Ectodermal cell (in vitro differentiated cells): ENCODE data around the gene LETM1.

Experiments
- H3K27ac ChIP-seq: 2 replicates; pipeline ENCODE4 v1.7.0; 2013; ENCODE audit warnings: mild to moderate bottlenecking, low read depth, low read length; ENCODE audit not compliant: insufficient read depth, poor library complexity, severe bottlenecking
- H3K27me3 ChIP-seq: 2 replicates; pipeline ENCODE4 v1.7.0; 2013; ENCODE audit warnings: mild to moderate bottlenecking, low read length; ENCODE audit not compliant: insufficient read depth, control insufficient read depth, poor library complexity, severe bottlenecking
- H3K36me3 ChIP-seq: one replicate; pipeline ENCODE4 v1.7.0; 2013; ENCODE audit warnings: low read length; ENCODE audit not compliant: control insufficient read depth, insufficient read depth
- H3K4me1 ChIP-seq: one replicate; pipeline ENCODE4 v1.7.0; 2013; ENCODE audit warnings: low read length; ENCODE audit not compliant: control insufficient read depth, insufficient read depth
- H3K4me3 ChIP-seq: 2 replicates; pipeline ENCODE4 v1.7.0; 2013; ENCODE audit warnings: low read depth, low read length, control low read depth; ENCODE audit not compliant: insufficient read depth
- H3K9me3 ChIP-seq: 2 replicates; pipeline ENCODE4 v1.7.0; 2013; ENCODE audit warnings: mild to moderate bottlenecking, low read length, moderate library complexity; ENCODE audit not compliant: control insufficient read depth
- WGBS, 2 experiments: methylation state at CpG; one replicate each; pipeline ENCODE4 v1.1.7; 2013; ENCODE audit warnings: missing lambda C conversion rate in 2 of 2; 5-methylcytosine and 5-hydroxymethylcytosine counted together

Gene LETM1

DNA sequence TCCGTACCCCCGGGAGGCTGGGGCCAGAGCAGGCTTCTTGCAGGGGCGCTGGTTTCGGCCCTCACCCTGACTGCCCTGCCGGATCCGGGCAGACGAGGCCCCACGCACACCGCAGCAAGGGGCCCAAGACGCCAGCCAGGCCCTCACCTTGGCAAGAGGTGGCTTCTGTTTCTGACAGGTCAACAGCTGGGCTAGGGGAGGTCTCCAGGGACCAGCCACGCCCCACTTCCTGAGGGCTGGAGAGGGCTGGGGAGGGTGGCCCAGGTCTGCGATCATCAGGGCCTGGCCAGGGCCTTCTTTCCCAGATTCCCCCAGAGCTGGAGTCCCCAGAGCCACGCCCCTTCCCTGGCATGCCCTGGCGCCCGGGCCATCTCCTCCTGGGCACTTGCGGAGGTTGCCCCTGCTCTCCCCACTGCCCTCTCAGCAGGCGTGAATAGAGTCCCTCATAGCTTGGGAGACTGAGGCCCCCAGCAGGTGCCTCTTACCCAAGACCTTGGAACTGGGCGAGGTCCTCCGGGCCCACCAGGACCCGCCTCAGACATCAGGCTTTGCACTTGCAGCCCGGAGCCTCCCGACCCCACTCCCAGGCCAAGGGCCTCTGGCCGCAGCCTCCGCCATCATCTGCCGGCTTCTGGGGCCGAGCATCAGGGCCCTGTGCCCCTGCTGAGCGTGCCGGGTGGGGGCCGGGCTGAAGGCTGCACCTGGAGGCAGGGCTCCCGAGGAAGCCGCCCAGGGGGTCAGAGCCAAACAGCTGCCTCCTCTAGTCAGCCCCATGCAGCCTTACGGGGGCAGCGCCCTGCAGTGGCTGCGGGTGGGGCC is 69.2 kb downstream of the LETM1 start:
- Histone ChIP-seq H3K9me3 (no peaks in the 10 kb centered on the region), H3K27me3 (peaks cover 4% of the 10 kb centered on the region), H3K27ac (no peak overlapping the region), H3K4me3 (no peak overlapping the region), H3K4me1 (peaks cover 14% of the 10 kb centered on the region), H3K36me3 (no peaks in the 10 kb centered on the region)
- 92 to 93% methylated on average over 34 of the region's 34 CpGs for WGBS, 2 experiments

DNA sequence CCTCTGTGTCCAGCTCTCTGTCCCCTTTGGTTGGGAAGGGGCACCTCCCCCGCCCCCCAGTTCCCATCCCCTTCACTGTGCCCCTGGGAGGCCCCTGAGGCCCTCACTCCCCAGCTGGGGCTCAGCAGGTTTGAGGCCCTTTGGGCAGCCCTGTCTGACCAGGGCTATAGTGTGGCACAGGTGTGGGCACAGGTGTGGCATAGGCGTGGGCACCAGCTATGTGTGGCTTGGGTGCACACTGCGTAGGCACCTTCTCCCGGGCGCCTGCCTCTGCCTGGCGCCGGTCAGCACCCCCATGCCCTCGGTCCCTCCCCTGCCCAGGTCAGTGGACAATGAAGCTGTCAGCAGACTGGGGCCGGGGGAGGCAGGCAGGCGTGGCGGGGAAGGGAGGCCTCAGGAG is 70.4 kb downstream of the LETM1 start:
- Histone ChIP-seq H3K4me3 (no peak overlapping the region), H3K27ac (no peak overlapping the region), H3K36me3 (no peaks in the 10 kb centered on the region), H3K27me3 (no peaks in the 10 kb centered on the region), H3K4me1 (peaks cover 14% of the 10 kb centered on the region), H3K9me3 (no peaks in the 10 kb centered on the region)
- WGBS, 2 experiments: 93 to 94% methylated on average over 11 of the region's 11 CpGs

DNA sequence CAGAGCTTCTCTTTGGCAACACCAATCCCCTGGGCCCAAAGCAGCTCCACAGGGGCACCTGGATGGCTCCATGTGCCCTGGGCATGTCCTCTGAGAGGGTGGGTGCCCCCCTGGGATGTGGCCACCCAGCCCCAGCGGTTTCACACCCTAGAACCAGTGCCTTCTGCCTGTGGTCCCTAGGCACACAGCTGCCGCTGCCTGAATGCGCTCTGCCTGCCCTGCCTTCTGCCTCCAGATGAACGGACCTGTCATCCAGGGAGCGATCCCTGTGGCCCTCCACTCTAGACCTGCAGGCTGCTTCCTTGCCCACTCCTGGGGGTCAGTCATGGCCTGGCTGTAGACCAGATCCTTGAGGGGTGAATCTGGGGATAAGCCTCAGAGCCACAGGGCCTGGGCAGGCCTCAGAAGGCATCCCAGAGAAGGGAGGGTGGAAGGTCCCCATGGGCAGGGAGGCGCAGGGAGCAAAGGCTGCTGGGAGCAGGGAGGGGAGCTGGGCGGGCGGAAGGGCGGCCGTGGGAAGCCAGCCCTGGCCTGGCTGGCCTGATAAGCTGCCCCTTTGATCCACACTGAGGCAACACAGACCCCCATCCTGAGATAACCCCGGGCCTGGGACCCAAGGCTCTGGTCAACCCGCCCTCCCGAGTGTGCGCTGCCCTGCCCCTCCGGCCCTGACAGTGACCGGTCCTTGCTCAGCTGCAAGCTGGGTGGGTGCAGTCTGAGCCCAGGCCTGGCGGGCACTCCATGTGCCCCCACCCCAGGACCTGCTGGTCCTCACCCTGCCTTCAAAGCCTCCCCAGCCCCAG is 71.0 kb downstream of the LETM1 start:
- H3K36me3 ChIP-seq: no peaks in the 10 kb centered on the region
- 87 to 91% methylated on average over 17 of the region's 17 CpGs for WGBS, 2 experiments
- peaks cover 17% of the 10 kb centered on the region for H3K4me1 ChIP-seq
- no peak overlapping the region for H3K27ac ChIP-seq
- no peaks in the 10 kb centered on the region for H3K27me3 ChIP-seq
- no peaks in the 10 kb centered on the region for H3K9me3 ChIP-seq
- no peak overlapping the region for H3K4me3 ChIP-seq

DNA sequence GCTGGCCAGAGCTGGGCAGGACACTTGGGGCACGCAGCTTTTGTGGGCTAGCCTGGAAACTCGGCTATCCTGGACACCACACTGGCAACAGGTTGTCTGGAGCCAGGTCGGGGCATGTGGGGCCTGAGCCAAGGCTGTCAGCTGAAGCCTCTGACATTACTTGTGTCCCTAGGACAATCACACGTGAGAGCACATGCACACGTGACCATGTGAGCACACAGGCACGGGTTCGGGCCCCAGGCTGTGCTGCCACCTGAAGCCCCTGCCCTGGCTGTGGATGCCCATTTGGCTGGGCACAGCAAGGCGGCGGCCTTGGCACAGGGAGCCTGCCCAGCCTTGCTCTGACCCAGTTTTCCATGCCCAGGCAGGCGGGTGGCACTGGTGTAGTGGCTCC is 71.6 kb downstream of the LETM1 start:
- Histone ChIP-seq H3K4me3 (no peak overlapping the region), H3K4me1 (peaks cover 23% of the 10 kb centered on the region), H3K27me3 (no peaks in the 10 kb centered on the region), H3K9me3 (no peaks in the 10 kb centered on the region), H3K36me3 (no peaks in the 10 kb centered on the region), H3K27ac (no peak overlapping the region)
- 92% methylated on average over 10 of the region's 10 CpGs for WGBS, 2 experiments

DNA sequence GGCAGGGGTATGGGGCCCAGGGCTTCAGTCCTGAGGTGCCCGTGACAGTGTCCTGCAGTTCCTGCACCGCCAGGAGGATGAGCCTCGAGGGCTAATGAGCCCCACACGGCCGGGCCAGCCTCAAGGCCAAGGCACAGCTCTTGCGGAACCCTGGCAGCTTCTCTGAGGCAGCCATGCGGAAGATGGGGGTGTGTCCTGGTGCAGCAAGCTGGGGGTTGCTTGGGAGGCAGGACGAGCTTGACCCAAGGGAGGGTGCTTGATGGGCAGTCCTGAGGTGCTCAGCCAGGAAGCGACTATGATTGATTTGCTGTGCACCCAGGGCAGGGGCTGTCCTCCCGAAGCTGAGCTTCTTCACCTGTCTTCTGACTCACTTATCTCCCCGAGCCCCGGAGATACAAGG is 72.0 kb downstream of the LETM1 start:
- H3K36me3 ChIP-seq: no peaks in the 10 kb centered on the region

DNA sequence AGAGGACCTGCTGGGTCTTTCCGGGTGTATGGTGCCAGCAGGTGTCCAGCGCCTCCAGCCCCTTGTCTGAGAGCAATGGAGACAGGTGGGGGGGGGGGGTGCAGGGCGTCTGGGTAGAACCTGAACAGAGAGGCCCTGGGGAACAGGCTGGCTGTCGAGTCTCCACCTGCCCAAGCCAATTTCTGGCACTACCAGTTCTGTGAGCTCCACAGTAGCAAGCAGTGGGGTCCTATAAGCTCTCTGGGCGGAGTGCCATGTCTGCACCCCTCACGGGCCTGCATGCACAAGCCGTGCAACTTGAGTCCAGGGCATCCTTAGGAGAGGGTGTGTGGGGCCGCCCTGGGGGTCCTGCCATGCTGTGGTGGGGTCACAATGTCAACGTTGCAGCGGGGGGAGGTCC is 72.9 kb downstream of the LETM1 start:
- Histone ChIP-seq H3K9me3 (no peaks in the 10 kb centered on the region), H3K4me3 (no peak overlapping the region), H3K4me1 (peaks cover 34% of the 10 kb centered on the region), H3K36me3 (no peaks in the 10 kb centered on the region), H3K27me3 (no peaks in the 10 kb centered on the region), H3K27ac (no peak overlapping the region)
- 93 to 95% methylated on average over 8 to 10 of the region's 10 CpGs for WGBS, 2 experiments

More for the DNA sequence above, 72.0 kb downstream of the LETM1 start:
- H3K9me3 ChIP-seq: no peaks in the 10 kb centered on the region
- no peak overlapping the region for H3K4me3 ChIP-seq
- no peak overlapping the region for H3K27ac ChIP-seq
- H3K4me1 ChIP-seq: peaks cover 27% of the 10 kb centered on the region
- 89 to 92% methylated on average over 12 of the region's 12 CpGs for WGBS, 2 experiments
- no peaks in the 10 kb centered on the region for H3K27me3 ChIP-seq

DNA sequence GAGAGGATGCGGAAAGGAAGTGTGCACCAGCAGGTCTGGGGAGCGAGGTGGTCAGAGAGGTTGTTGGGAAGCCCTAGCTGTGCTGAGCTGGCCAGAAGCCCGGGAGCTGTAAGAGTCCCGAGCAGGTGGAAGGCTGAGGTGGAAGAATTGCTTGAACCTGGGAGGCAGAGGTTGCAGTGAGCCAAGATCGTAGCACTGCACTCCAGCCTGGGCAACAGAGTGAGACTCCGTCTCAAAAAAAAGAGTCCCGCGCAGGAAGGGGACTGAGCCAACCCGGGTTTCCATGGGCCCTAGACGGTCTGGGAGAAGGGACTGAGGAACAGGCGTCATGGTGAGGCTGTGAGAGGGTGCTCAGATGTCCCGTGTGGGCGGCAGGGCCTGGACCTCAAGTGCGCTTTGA is 75.5 kb downstream of the LETM1 start:
- Histone ChIP-seq H3K4me3 (no peak overlapping the region), H3K27me3 (no peaks in the 10 kb centered on the region), H3K4me1 (peaks cover 53% of the 10 kb centered on the region), H3K9me3 (no peaks in the 10 kb centered on the region), H3K36me3 (no peaks in the 10 kb centered on the region), H3K27ac (no peak overlapping the region)
- WGBS, 2 experiments: 90 to 94% methylated on average over 14 of the region's 14 CpGs

DNA sequence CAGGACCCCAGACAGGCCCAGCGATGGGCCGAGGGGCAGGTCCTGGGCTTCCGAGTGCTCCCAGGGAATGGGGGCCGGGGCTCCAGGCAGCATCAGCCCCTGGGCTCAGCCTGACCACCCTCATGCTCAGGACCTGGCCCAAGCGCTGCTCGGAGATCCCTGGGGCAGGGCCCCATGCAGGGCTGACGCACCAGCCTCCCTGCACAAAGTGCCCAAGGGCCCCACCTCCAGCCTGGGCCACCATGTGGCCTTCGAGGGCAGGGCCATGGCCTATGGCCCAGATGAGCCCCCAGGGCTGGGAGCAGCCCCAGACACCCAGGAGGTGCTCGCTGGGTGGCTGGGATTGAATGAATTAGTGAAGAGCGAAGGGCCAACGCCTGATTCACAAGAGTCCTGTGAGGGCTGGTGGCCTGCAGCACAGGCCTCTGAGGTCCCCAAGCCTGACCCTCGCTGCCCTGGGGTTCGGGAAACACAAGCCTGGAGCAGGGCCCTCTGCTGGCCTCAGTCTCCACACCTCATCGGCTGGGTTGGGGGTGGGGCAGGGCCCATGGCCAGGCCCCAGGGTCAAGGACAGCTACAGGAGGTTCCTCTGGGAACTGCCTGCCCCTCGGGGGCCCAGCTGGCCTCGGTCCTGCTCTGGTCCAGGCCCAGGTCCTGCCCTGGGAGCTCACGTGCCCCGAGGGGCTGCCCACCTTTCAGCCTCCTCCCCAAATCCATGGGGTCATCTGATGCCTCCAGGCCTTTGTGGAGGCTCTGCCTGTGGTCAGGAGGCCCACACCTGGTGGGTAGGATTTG is 76.2 kb downstream of the LETM1 start:
- H3K9me3 ChIP-seq: no peaks in the 10 kb centered on the region
- peak overlapping the region; percentile 8 for H3K27ac ChIP-seq
- H3K4me3 ChIP-seq: no peak overlapping the region
- H3K27me3 ChIP-seq: no peaks in the 10 kb centered on the region
- no peaks in the 10 kb centered on the region for H3K36me3 ChIP-seq
- H3K4me1 ChIP-seq: peaks cover 48% of the 10 kb centered on the region
- 84 to 87% methylated on average over 18 of the region's 18 CpGs for WGBS, 2 experiments

DNA sequence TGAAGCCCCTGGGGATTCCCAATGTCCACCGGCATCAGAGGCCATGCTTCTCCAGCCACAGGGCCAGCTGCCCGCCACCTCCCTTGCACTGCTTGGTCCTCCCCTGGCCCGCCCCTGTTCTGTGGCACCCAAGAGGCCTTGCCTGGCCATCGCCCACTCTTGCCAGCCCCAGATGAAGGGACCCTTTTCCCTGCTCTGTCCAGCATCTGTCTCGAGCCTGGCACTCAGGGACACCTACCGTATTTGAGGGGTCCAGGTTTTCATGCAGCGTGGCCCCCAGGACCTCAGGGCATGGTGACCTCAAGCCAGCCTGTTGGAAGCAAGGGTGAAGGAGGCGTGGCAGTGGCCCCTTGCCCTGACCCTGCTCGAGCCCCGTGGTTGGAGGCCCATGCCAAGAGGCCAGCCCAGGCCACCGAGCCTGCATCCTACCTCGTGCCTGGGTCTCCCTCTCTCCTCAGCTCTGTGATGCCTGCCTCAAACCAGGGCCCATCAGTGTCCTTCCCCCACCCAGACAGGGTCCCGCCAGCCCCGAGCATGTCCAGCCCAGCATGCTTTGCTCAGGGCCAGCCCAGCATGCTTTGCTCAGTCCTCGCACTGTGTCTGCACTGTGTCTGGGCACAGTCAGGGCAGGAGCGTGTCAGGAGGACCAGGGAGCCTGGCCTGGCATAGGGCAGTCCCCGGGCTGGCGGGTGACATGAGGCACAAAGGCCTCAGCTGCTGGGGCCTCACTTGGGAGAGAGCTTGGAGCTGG is 77.1 kb downstream of the LETM1 start:
- no peaks in the 10 kb centered on the region for H3K9me3 ChIP-seq
- H3K4me1 ChIP-seq: peaks cover 58% of the 10 kb centered on the region
- no peak overlapping the region for H3K4me3 ChIP-seq
- no peaks in the 10 kb centered on the region for H3K36me3 ChIP-seq
- H3K27ac ChIP-seq: peak overlapping the region; percentile 80
- no peaks in the 10 kb centered on the region for H3K27me3 ChIP-seq
- WGBS, 2 experiments: 82 to 86% methylated on average over 18 of the region's 18 CpGs
